Measurements from ENCODE around the gene EXOSC7. TPM values are rescaled to one million over a fixed set of nuclear protein-coding genes. Genes with fewer than 3 reads are reported as not detected.

EXOSC7 gene
- polyA plus RNA-seq, 1 of the 3 experiments (the other 2 are of a cell fraction): 83.5 TPM

DNA sequence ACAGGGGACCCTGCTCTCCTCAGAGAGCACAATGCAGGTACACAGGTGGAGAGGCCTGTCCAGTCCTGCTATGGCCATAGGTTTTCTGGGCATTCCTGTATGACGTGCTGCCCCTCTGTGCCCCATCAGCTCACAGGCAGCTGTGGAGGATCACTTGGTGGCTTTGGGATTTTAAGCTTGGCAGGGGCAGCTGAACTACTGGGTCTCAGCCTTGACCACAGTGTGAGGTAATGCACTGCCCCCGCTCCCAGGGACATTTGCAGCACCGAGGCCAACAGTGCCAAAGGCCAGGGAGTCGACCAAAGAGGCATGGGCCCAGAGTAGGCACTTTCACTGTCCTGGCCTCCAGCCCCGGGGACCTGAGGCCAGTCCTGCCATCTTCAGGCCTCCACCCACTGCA is 46.3 kb upstream of the EXOSC7 start:
- Histone ChIP-seq H3K9me2 (no peaks in the 10 kb centered on the region), H3F3A (replicated peaks; ENCODE audit: insufficient read depth) (peaks cover 9% of the 10 kb centered on the region), H2AFZ (ENCODE audit: low read depth) (no peak overlapping the region), H3K4me1 (ENCODE audit: control insufficient read depth in 1 of 2, insufficient read depth in 2 of 2, low read depth in 1 of 2, low read length in 1 of 2) (peaks cover 0 to 4% of the 10 kb centered on the region in 2 experiments; a peak in 1 of 4 replicates), H3K4me2 (no peak overlapping the region), H3K9ac (no peak overlapping the region), H4K20me1 (ENCODE audit: insufficient read depth) (no peaks in the 10 kb centered on the region), H3K27ac (ENCODE audit: low read depth in 2 of 2, low read length in 1 of 2) (no peak overlapping the region; a peak in 1 of 4 replicates), H3K36me3 (replicated peaks in 1 of 2; ENCODE audit: control insufficient read depth in 1 of 2, insufficient read depth in 2 of 2, low read length in 1 of 2) (peaks cover 22 to 63% of the 10 kb centered on the region in 2 experiments), H3K27me3 (ENCODE audit: insufficient read depth) (no peaks in the 10 kb centered on the region), H3K9me3 (no peaks in the 10 kb centered on the region), H3K4me3 (ENCODE audit: low read depth in 2 of 2, low read length in 1 of 2) (no peak overlapping the region), H3K79me2 (ENCODE audit: insufficient read depth) (0 out of 2 replicates have a peak, but pooled peaks cover under 1% of the 10 kb centered on the region)
- TF ChIP-seq RAD21 (IDR thresholded peaks at IDR 0.05; ENCODE audit: low read length): no peak
- no peak for TF ChIP-seq SMC3 (IDR thresholded peaks at IDR 0.05; ENCODE audit: low read depth, low read length)
- no peak for TF ChIP-seq PBX3 (IDR thresholded peaks at IDR 0.05)
- no peak for TF ChIP-seq IRF3 (IDR thresholded peaks at IDR 0.05; ENCODE audit: low read depth, low read length)
- TF ChIP-seq GABPA (IDR thresholded peaks at IDR 0.05; ENCODE audit: low read depth): no peak
- no peak for TF ChIP-seq JUND (IDR thresholded peaks at IDR 0.05)
- TF ChIP-seq TAF1 (IDR thresholded peaks at IDR 0.05; ENCODE audit: borderline replicate concordance, low read depth, low read length): no peak
- no peak for TF ChIP-seq GATA2 (CRISPR knock-in tag; IDR thresholded peaks at IDR 0.05)
- no peak for TF ChIP-seq POLR2AphosphoS5 (IDR thresholded peaks at IDR 0.05; ENCODE audit: low read depth, low read length)
- no peak for TF ChIP-seq NFIC (IDR thresholded peaks at IDR 0.05; ENCODE audit: borderline replicate concordance)
- no peak for TF ChIP-seq RFX5 (IDR thresholded peaks at IDR 0.05; ENCODE audit: low read length)
- POLR2A ChIA-PET: no interaction called here
- 80% methylated on average over 1 of the region's 5 CpGs for WGBS (ENCODE audit: low lambda C conversion rate)
- CTCF ChIA-PET: interaction anchor here (6.7 kb wide), 1 partner anchor 16 kb away, joined by 50 read pairs; no protein-coding TSS in a partner anchor
- no peak for DNase-seq

GRCh38 chr3:44930911-44931310 is 45.1 kb upstream of the EXOSC7 start:
- Histone ChIP-seq H3K4me2 (no peak overlapping the region), H3K79me2 (ENCODE audit: insufficient read depth) (peaks cover 9% of the 10 kb centered on the region; the same call in 1 of the 2 replicates), H3K9me2 (no peaks in the 10 kb centered on the region), H3K4me1 (ENCODE audit: control insufficient read depth in 1 of 2, insufficient read depth in 2 of 2, low read depth in 1 of 2, low read length in 1 of 2) (no peaks in the 10 kb centered on the region), H3K9me3 (no peaks in the 10 kb centered on the region), H3K27me3 (ENCODE audit: insufficient read depth) (no peaks in the 10 kb centered on the region), H2AFZ (ENCODE audit: low read depth) (no peak overlapping the region), H3K27ac (ENCODE audit: low read depth in 2 of 2, low read length in 1 of 2) (no peak overlapping the region), H3K36me3 (replicated peaks in 1 of 2; ENCODE audit: control insufficient read depth in 1 of 2, insufficient read depth in 2 of 2, low read length in 1 of 2) (peaks cover 25 to 61% of the 10 kb centered on the region in 2 experiments), H3K4me3 (ENCODE audit: low read depth in 2 of 2, low read length in 1 of 2) (no peak overlapping the region), H3K9ac (no peak overlapping the region), H3F3A (replicated peaks; ENCODE audit: insufficient read depth) (no peaks in the 10 kb centered on the region), H4K20me1 (ENCODE audit: insufficient read depth) (no peaks in the 10 kb centered on the region)
- no peak for DNase-seq
- WGBS (ENCODE audit: low lambda C conversion rate): 100% methylated on average over 2 of the region's 2 CpGs
- ChIA-PET POLR2A (no interaction called here), CTCF (interaction anchor here (1.2 kb wide), 1 partner anchor 16 kb away, joined by 6 read pairs; no protein-coding TSS in a partner anchor)
- no peak for TF ChIP-seq TAF1 (IDR thresholded peaks at IDR 0.05; ENCODE audit: borderline replicate concordance, low read depth, low read length)
- no peak for TF ChIP-seq IRF3 (IDR thresholded peaks at IDR 0.05; ENCODE audit: low read depth, low read length)
- TF ChIP-seq RFX5 (IDR thresholded peaks at IDR 0.05; ENCODE audit: low read length): no peak
- no peak for TF ChIP-seq ELF1 (IDR thresholded peaks at IDR 0.05)
- TF ChIP-seq, protein P1, sequence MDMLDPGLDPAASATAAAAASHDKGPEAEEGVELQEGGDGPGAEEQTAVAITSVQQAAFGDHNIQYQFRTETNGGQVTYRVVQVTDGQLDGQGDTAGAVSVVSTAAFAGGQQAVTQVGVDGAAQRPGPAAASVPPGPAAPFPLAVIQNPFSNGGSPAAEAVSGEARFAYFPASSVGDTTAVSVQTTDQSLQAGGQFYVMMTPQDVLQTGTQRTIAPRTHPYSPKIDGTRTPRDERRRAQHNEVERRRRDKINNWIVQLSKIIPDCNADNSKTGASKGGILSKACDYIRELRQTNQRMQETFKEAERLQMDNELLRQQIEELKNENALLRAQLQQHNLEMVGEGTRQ (IDR thresholded peaks at IDR 0.05; ENCODE audit: borderline replicate concordance, low read depth, low read length): no peak
- TF ChIP-seq JUND (IDR thresholded peaks at IDR 0.05): no peak
- no peak for TF ChIP-seq REST (IDR thresholded peaks at IDR 0.05; ENCODE audit: low read depth, low read length)
- TF ChIP-seq MEF2A (IDR thresholded peaks at IDR 0.05; ENCODE audit: borderline replicate concordance, low read depth): no peak
- TF ChIP-seq FOXM1 (IDR thresholded peaks at IDR 0.05; ENCODE audit: low read depth): no peak
- no peak for TF ChIP-seq NFIC (IDR thresholded peaks at IDR 0.05; ENCODE audit: borderline replicate concordance)
- TF ChIP-seq USF1 (IDR thresholded peaks at IDR 0.05; ENCODE audit: borderline replicate concordance, low read depth): no peak
- TF ChIP-seq MXI1 (IDR thresholded peaks at IDR 0.05; ENCODE audit: low read depth, low read length): no peak
- no peak for TF ChIP-seq GATA2 (CRISPR knock-in tag; IDR thresholded peaks at IDR 0.05)
- TF ChIP-seq SIN3A (IDR thresholded peaks at IDR 0.05; ENCODE audit: borderline replicate concordance, low read depth, low read length): no peak
